Transverse colon (tissue), 4 donors: Measurements from ENCODE around the gene TUBB2B. TPM values are rescaled to one million over a fixed set of nuclear protein-coding genes. Genes with fewer than 3 reads are reported as not detected.
A peak's percentile ranks its signal among the peaks of the same experiment; 100 is the strongest.
"Not testable (repeated sequence)": the region's sequence is repeated elsewhere in the genome, so short reads cannot be mapped to it uniquely, and the experiment has no call there.

ENCODE experiments used
- DNase-seq: peaks from one replicate; pipeline ENCODE4 v3.0.0-alpha.2; 2019
- H3K27ac ChIP-seq, 4 donors: fragments of 200-600 bp; sonication (generic); 2 replicates each; pipeline ENCODE4 v1.5.1; 2016 to 2018; ENCODE audit warnings: inconsistent platforms in 4 of 4
- H3K27me3 ChIP-seq: fragments of 200-600 bp; sonication (generic); 2 replicates; pipeline ENCODE4 v1.5.1; 2017; ENCODE audit warnings: inconsistent platforms
- H3K36me3 ChIP-seq, 4 donors: fragments of 200-600 bp; sonication (generic); 2 replicates each; pipeline ENCODE4 v1.5.1; 2017 to 2019; ENCODE audit warnings: inconsistent platforms in 4 of 4
- H3K4me1 ChIP-seq, 4 donors: fragments of 200-600 bp; sonication (generic); 2 replicates each; pipeline ENCODE4 v1.5.1; 2017 to 2020; ENCODE audit warnings: inconsistent platforms in 4 of 4
- H3K4me3 ChIP-seq, 4 donors: fragments of 200-600 bp; sonication (generic); 1 replicate in 1 of 4; 2 replicates in 3 of 4; pipeline versions ENCODE4 v1.5.1 to v1.6.1; 2017 to 2019; ENCODE audit warnings: inconsistent platforms in 4 of 4
- H3K9me3 ChIP-seq, 2 donors: fragments of 200-600 bp; sonication (generic); 2 replicates each; pipeline ENCODE4 v1.5.1; 2017 to 2019; ENCODE audit warnings: inconsistent platforms in 2 of 2
- CTCF ChIP-seq, 5 experiments: fragments of 200-600 bp in 3 of 5; fragments of 450-650 bp in 2 of 5; sonication (generic) in 3 of 5; IDR thresholded peaks; 1 replicate in 2 of 5; 2 replicates in 3 of 5; pipeline ENCODE4 v1.5.1; 2016 to 2017; ENCODE audit warnings: antibody characterized with exemption in 5 of 5, inconsistent platforms in 3 of 5, mild to moderate bottlenecking in 2 of 5, moderate library complexity in 1 of 5
- EP300 ChIP-seq: sonication (generic); formaldehyde crosslinking; IDR thresholded peaks from one replicate; pipeline ENCODE4 v1.6.1; 2017; ENCODE audit warnings: antibody characterized with exemption, low read depth
- POLR2A ChIP-seq: fragments of 450-650 bp; IDR thresholded peaks from one replicate; pipeline ENCODE4 v1.6.1; 2016; ENCODE audit warnings: antibody characterized with exemption, mild to moderate bottlenecking, moderate library complexity
- POLR2AphosphoS5 ChIP-seq, 3 donors: sonication (generic); formaldehyde crosslinking; IDR thresholded peaks; one replicate each; pipeline ENCODE4 v1.6.1; 2016; ENCODE audit warnings: antibody characterized with exemption in 3 of 3
- WGBS, 2 donors: methylation state at CpG; one replicate each; pipeline ENCODE4 v1.1.5; 2018; ENCODE audit warnings: low coverage in 1 of 2; 5-methylcytosine and 5-hydroxymethylcytosine counted together
- in situ Hi-C, 4 donors: fragments of 200-750 bp; cut with MboI; loops; one replicate each; pipeline versions ENCODE4 v1.15.0 to v1.15.1; 2017; ENCODE audit warnings: low sequenced_read_pairs in 3 of 4, low pct_ligation_motif_present in 1 of 4, low pct_unique_long_range_greater_than_20kb in 1 of 4
- intact Hi-C: fragments of 100-400 bp; cut with DNase I; formaldehyde crosslinking; loops from one replicate; pipeline ENCODE4 v1.15.1; 2023; ENCODE audit warnings: low total_unique reads
- total RNA-seq, 4 donors: library from RNA; depleted of rRNA; stranded (reverse); fragments of >200 nt; gene quantifications; one replicate each; pipeline ENCODE4 v1.1.0, GENCODE V29; 2016

Gene TUBB2B
- total RNA-seq, 4 donors from 2014 or later: 2.9 to 14.9 (median 9.4) TPM

- peak; percentile 64 for DNase-seq
- H3K4me1 ChIP-seq: peaks cover 0 to 21% (median 11%) of the 10 kb centered on the region in 4 donors
- H3K4me3 ChIP-seq: peak overlapping the region in 3 of 4 donors; percentile 15 to 40 (median 27)
- TF ChIP-seq CTCF (IDR thresholded peaks at IDR 0.05) (no peak), POLR2AphosphoS5 (IDR thresholded peaks at IDR 0.05) (no peak), POLR2A (no peak), EP300 (no peak)
- peaks cover 8% of the 10 kb centered on the region for H3K27me3 ChIP-seq
- in situ Hi-C loops (loop anchor here in 2 of 4 donors (5.0 to 10.0 kb wide), 2 partner anchors 120 to 253 kb away; partner anchors contain the start of gene NQO2 (in 1 of the 2)), intact Hi-C loops (no loop called here)
- no peaks in the 10 kb centered on the region for H3K9me3 ChIP-seq
- H3K27ac ChIP-seq: peak overlapping the region; percentile 7 to 57 (median 31)
- no peaks in the 10 kb centered on the region for H3K36me3 ChIP-seq
- WGBS, 2 donors: 30 to 80% methylated on average over 1 to 33 of the region's 36 CpGs
Measured at GRCh38 chr6:3247255-3248146, 20.0 kb upstream of the TUBB2B start.

- Histone ChIP-seq H3K9me3 (no peaks in the 10 kb centered on the region), H3K4me1 (peaks cover 0 to 14% (median 6%) of the 10 kb centered on the region in 4 donors), H3K27ac (no peak overlapping the region), H3K36me3 (no peaks in the 10 kb centered on the region), H3K27me3 (peaks cover 11% of the 10 kb centered on the region), H3K4me3 (no peak overlapping the region)
- WGBS, 2 donors: 80 to 92% methylated on average over 1 to 5 of the region's 5 CpGs
- TF ChIP-seq EP300 (no peak), POLR2AphosphoS5 (IDR thresholded peaks at IDR 0.05) (no peak), CTCF (IDR thresholded peaks at IDR 0.05) (no peak), POLR2A (no peak)
- in situ Hi-C loops: loop anchor here in 2 of 4 donors (5.0 to 10.0 kb wide), 2 partner anchors 118 to 250 kb away; partner anchors contain the start of gene NQO2 (in 1 of the 2)
- intact Hi-C loops: no loop called here
- no peak for DNase-seq
Measured at GRCh38 chr6:3245216-3245615, 17.8 kb upstream of the TUBB2B start.

- Histone ChIP-seq H3K4me1 (peaks cover 0 to 14% (median 6%) of the 10 kb centered on the region in 4 donors), H3K27me3 (peaks cover 11% of the 10 kb centered on the region)
- H3K4me3 ChIP-seq, DNase-seq, H3K27ac ChIP-seq, H3K36me3 ChIP-seq, H3K9me3 ChIP-seq, intact Hi-C loops: not testable (repeated sequence)
- 97 to 100% methylated on average over 1 to 7 of the region's 7 CpGs for WGBS, 2 donors
- in situ Hi-C loops: loop anchor here in 2 of 4 donors (5.0 to 10.0 kb wide), 2 partner anchors 117 to 250 kb away; partner anchors contain the start of gene NQO2 (in 1 of the 2)
Measured at GRCh38 chr6:3244832-3245161, 17.3 kb upstream of the TUBB2B start.

GRCh38 chr6:3244003-3244831, 16.8 kb upstream of the TUBB2B start:
- 79 to 100% methylated on average over 1 to 8 of the region's 8 CpGs for WGBS, 2 donors
- H3K36me3 ChIP-seq: no peaks in the 10 kb centered on the region
- peaks cover 0 to 14% (median 6%) of the 10 kb centered on the region in 4 donors for H3K4me1 ChIP-seq
- no peaks in the 10 kb centered on the region for H3K9me3 ChIP-seq
- in situ Hi-C loops: loop anchor here in 1 of 4 donors (10.0 kb wide), 1 partner anchor 249 kb away; the partner anchor contains the start of gene NQO2
- TF ChIP-seq POLR2AphosphoS5 (IDR thresholded peaks at IDR 0.05): no peak
- no peak for TF ChIP-seq EP300
- no peak for TF ChIP-seq POLR2A
- TF ChIP-seq CTCF (IDR thresholded peaks at IDR 0.05): no peak
- H3K4me3 ChIP-seq: no peak overlapping the region
- H3K27me3 ChIP-seq: peaks cover 15% of the 10 kb centered on the region
- DNase-seq: no peak
- H3K27ac ChIP-seq: no peak overlapping the region
- intact Hi-C loops: no loop called here
